HS-5 (cell line): ENCODE results near the gene APLP2.
"Not testable (repeated sequence)": the region's sequence is repeated elsewhere in the genome, so short reads cannot be mapped to it uniquely, and the experiment has no call there.

Source experiments
- DNase-seq: peaks from one replicate; pipeline ENCODE4 v3.0.0-alpha.2; 2012; ENCODE audit warnings: low read depth

Gene APLP2

DNA sequence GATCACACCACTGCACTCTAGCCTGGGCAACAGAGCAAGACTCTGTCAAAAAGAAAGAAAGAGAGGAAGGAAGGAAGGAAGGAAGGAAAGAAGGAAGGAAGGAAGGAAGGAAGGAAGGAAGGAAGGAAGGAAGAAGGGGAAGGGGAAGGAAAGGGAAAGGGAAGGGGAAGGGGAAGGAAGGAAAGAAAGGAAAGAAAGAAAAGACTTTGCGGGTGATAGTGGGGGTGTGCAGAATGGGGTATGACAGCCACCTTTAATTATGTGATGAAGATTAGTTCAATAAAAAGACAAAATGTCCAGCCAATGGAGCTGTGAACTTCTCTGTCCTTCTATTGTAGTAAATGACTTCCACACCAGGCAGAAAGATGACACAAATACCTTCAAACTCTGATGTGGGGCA is 8.7 kb upstream of the APLP2 start:
- no peak for DNase-seq

DNA sequence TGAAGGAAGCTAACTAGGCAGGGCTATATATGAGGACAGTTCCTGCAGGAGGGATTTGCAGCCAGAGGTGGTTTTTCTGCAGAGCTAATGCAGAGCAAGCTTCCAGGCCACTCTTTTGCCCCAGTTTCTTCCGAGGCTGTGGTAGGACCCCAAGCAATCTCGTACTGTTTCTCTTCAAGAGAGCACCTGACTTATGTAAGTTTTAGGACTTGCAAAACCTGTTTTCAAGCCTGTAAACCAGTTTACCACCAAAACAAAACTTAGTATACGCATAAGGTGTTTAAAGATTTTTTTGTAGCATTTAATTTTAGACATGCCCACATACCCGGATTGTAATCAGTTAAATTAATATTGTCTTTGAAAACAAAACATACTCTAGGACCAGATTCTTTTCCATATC is 7.7 kb upstream of the APLP2 start:
- DNase-seq = no peak

DNA sequence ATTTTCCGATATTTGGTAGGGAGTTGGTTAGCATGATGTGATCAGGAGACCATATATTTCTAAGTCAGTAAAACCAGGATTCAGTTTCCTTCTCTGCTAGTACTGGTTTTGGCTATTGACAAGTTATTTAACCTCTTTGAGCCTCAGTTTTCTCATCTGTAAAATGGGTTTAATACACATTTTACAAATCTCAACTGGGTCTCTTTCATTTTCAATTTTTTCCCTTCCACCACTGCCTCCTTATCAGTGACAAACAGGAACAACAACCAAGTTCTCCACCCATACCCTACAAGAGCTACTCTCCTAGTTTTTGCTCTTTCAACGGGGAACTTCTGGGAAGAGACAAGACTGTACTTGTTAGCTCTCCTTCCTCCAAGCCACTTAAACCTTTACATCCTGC is 6.2 kb upstream of the APLP2 start:
- DNase-seq = no peak

DNA sequence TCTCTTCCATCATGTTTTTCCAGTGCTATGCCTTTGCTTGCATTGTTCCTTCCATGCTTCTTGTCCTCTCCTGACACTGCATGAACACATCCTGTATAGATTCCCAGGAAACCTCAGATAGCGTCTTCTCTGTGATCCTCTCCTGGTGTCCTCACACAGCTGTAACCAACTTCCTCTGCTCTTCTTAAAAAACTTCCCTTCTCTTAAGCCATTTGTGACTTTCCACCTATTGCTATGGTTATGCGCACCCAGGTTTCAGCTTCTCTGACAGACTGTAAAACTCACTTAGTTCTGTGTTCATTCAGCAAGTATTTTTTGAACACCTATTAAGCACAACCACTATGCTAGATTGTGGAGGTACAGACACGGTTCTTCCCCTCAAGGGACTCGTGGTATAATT is 5.1 kb upstream of the APLP2 start:
- no peak for DNase-seq

DNA sequence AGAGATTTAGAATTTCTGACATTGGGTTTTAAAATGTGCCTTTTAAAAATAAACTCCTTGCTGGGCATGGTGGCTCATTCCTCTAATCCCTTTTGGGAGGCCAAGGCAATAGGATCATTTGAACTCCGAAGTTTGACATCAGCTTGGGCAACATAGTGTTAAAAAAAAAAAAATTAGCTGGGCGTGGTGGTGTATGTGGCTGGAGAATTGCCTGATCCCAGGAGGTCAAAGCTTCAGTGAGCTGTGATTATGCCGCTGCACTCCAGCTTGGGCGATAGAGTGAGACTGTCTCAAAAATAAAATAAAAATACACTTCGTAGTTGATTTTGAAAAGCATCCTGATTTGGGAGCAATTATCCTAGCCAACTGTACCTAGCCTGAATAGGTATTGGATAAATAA is 3.4 kb upstream of the APLP2 start:
- DNase-seq = no peak

DNA sequence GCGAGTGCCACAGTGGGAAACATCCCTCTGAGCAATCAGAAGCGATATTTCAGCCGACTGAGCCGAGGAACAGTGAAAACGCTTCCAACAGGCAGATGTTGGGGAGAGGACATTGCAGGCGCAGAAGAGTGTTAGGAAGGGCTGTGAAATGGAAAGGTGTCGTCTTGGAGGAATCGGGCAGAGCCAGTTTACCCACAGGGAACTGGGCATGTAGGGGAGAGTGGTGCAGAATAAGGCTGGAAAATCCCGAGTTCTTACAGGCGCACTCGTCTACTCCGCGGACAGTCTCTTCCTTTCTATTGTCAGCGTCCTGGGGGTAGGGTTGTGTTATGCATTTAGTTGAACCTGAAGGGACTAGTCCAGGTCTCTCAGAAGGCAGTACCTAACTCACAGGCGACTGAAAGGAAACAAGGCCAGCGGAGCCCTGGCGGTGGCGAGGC is 1.1 kb upstream of the APLP2 start:
- no peak for DNase-seq

DNA sequence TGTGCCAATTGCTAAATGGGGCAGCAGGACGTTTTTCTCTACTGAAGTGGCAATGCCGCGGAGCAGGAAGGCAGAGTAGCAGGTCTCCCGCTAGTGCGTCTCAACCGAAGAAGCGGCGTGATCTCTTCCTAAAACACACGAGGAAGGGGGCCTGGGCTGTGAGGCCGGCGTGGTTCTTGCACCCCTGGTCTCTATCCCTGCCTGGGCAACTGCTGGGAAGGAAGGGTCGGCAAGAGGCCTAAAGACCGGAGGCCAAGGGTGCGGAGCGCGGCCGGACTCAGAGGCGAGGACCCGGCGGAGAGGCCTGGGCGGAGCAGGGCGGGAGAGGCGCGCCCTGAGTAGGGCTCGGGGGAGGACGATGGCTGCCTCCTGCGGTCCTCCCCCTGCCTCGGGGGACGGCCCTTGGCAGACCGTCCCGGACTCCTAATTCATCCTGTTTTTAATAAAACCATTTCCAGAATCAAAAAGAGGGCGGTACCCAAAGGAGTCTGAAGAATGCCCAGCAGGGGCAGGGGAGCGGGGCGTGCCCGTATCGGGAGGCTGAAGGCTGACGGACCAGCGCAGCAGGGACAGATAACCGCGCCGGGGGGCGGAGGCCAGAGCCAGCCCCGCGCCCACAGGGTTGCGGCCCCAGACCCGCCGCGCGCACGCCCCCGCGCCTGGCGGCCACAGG is 572 bp upstream of the APLP2 start:
- DNase-seq = no peak

DNA sequence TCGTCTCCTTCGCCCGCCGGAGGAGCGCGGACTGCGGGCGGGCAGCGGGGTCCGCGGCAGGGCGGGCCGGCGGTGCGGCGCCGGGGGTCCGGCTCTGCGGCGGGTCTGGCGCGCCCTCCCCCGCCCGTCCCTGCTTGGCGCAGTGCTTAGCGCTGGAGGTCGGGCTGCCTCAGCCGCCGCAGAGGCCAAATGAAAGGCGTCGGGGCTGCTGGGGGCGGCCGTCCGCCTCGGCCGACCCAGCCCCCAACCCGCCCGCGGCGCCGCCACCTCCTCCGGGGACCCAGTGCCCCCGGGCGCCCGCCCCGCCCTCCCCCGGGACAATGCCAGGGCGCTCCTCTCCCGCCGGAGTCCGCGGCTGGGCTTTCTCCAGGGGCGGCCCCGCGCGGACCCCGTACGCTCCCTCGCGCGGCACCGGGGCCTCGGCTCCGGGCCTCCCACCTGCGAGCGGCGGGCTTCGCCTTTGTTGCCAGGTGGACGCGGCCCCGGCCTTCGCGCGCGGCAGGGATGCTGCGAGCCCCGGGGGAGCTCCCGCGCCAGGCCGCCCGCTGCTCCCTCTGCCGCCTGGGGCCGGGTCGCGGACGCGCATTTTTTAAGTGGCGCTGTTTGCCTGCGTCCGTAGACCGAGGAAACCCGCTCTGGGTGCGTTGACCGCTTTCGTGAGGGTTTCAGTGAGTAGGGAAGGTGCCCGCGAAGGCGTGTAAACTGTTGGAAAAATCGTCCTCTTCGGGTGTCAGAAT is 583 bp downstream of the APLP2 start:
- no peak for DNase-seq

DNA sequence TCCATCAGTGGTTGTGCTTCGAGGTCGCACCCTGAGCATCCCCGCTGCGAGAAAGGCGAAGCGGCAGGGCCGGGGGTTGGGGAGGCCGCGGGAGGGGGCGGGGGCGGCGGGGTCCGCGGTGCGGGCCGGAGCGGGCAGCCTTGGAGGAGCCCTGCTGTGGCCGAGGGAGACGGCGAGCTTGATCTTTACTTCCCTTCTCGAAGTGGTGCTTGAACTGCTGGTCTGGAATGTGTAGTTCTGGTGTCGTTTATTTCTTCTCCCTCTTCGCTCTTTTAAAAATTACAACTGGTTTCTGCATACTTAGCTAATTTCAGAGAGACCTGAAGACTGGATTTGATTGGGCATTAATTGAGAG is 1.1 kb downstream of the APLP2 start:
- no peak for DNase-seq

DNA sequence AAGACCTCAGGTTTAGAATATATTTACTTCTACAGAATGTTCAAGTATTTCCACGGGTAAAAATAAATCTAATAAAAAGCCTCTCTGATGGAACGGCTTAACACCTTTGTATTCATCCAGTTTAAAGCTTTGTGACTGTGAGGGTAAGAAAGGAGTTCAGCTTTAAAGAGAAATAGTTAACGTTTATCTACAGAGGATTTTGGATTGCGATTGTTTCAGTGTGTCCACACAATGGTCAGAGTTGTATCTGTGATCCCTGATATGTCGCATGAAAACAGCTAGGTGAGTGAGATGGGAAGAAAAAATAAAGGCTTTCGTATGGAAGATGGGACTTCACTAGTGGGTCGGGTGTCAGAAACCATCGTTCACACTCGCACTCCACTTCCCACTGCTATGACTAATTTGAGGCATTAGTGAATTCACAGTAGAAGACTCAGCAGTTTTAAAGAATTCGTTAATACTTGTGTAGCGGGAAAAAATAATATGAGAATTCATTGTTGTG is 1.6 kb downstream of the APLP2 start:
- no peak for DNase-seq

DNA sequence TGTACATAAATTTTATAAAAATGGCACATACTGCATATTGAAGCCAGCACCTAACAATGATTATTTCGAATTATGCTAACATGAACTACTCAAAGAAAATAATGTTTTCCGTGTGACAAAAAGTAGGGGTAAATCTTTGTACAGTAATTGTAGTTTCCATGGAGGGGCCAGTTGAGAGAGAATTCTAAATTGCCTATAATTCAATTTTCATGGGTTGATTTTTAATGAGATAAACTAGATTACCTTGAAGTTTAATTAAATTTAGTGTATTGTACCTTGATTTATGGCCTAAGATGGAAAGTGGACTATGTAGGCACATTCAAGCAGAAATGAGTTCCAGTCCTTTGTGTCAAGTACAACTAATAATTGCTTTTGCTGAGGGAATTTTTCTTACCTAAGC is 5.0 kb downstream of the APLP2 start:
- DNase-seq = no peak

DNA sequence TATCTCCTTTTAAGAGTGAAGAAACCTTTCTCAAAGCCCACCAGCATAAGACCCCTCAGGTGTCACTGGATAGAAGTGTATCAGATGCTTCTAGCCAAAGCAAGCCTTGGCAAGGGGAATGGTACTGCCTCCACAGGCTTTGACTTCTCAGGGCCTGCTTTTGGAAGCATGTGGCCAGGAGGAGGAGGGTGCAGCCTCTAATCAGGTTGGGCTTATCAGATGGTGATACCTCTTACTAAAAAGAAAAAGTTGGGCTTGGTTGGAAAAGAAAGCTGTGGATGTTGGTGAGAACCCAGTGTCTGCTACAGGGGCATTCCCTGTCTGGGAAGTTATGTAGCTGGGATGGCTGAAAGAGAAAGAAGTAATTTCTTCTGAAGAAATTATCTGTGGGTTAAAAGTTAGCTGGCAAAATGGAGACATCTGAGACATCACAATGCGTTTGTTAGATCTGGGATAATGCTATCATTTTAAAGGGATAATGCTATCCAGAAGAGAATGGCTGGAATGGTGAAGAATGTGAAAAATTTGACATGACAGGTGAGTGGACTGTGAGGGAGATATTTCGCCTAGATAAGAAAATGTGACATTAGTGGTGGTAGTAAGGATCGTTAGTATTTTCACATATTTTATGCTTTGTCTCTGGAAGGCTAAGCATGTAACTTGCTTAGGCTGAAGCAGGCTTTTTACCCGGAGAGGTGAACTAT is 7.2 kb downstream of the APLP2 start:
- no peak for DNase-seq

DNA sequence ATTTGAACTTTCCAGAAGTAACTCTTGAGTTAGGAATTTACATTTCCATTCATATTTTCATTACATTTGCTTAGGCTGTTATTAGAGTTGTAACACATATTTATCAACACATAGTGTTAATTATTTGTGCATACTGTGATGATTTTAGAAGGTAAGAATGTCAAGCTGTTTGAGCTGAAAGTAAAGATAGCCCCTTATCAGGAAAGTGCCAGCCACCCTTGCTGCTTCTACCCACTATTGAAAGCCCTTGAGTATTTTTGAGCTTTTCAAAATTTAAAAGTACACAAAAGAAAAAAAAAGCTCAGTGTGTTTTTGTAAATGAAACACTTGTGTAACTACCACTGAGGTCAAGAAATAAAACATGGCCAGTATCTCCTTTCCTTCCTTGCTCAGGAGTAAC is 8.0 kb downstream of the APLP2 start:
- no peak for DNase-seq

DNA sequence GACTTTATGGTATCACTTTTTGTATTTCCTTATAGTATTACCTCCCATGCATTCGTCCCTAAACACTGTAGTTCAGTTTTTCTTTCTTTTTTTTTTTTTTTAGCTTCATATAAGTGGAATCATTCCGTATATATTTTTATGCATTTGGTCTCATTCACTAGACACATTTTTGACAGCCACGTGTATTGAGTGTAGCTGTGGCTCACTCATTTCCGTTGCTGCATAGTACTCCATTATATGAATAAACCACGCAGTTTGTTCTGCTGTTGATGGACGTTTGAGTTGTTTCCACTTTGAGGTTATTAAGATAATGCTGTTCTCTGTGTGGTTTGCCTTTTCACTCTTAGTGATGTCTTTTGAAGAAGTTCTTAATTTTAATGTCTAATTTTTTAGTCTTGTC is 8.4 kb downstream of the APLP2 start:
- no peak for DNase-seq

DNA sequence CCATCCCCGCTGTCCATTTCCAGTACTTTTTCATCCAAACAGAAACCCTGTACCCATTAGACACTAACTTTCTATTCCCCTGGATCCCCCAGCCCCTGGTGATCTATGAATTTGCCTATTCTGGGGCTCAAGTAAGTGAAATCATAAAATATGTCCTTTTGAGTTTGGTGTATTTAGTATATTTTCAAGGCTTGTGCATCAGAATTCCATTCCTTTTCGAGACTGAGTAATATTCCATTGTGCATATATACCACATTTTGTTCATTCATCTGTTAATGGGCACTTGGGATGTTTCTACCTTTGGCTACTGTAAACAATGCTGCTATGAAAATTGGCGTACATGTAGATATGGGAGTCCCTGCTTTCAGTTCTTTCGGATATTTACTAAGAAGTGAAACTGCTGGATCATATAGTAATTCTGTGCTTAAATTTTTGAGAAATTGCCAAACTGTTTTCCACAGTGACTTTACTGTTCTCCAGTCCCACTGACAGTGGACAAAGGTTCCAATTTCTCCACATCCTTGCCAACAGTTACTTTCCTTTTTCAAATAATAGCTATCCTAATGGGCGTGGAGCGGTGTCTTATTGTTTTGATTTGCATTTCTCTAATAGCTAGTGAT is 16.1 kb downstream of the APLP2 start:
- no peak for DNase-seq

DNA sequence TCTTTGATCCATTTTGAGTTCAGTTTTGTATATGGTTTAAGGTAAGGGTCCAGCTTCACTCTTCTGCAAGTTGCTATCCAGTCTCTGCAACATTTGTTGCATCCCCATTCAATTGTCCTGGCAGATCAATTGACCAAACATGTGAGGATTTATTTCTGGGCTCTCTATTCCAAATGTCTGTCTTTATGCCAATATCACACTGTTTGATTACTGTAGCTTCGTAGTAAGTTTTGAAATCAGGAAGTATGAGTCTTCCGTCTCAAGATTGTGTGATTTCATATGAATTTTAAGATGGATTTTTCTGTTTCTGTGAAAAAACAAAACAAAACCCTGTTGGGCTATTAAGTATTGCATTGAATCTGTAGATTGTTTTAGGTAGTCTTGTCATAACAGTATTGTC is 17.0 kb downstream of the APLP2 start:
- DNase-seq = no peak

DNA sequence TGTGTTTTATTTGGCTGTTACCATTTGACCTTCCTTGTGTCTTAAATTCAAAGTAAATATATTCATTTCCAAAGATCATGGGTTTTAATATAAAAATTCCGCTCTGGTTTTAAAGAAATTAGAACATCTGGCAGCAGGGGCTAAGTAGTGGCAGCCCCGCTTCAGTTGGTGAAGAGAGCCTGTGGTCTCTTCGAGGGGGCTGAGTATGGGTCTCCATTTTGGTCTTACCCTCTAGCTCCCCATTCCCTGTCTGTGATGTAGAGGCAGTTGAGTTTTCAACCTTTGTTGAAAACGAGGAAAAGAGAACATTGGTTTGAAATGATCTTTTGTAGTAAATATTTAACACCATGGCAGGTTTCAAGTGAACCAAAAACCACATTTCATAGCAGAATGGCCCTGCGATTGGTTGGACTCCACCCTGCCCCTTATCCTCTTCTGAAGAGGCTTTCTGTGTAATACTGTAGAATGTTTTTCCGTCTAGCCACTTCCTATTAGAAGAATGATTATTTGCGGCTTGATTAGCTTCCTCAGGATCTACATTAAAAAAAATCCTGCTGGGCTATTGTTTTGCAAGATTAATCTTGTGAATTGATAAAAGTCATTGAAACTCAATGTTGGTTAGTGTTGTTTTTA is 17.7 kb downstream of the APLP2 start:
- DNase-seq = no peak

DNA sequence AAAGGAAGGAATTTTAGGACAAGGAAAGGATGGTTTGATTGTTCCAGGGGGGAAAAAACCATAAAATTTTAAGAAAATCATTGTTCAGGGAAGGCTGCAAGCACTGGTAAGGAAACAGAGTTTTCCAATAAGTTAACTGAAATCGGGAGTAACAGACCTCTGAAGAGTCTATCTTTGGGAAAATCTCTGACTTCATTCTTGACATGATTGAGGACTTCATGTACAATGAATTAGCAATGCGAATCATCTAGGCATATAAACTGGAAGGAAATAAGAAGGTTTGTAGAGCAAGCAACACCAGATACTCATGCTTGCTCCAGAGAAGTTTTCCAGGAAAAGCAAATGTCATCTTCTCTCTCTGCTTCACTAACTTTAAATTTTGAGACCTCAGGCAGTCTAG is 18.5 kb downstream of the APLP2 start:
- no peak for DNase-seq

DNA sequence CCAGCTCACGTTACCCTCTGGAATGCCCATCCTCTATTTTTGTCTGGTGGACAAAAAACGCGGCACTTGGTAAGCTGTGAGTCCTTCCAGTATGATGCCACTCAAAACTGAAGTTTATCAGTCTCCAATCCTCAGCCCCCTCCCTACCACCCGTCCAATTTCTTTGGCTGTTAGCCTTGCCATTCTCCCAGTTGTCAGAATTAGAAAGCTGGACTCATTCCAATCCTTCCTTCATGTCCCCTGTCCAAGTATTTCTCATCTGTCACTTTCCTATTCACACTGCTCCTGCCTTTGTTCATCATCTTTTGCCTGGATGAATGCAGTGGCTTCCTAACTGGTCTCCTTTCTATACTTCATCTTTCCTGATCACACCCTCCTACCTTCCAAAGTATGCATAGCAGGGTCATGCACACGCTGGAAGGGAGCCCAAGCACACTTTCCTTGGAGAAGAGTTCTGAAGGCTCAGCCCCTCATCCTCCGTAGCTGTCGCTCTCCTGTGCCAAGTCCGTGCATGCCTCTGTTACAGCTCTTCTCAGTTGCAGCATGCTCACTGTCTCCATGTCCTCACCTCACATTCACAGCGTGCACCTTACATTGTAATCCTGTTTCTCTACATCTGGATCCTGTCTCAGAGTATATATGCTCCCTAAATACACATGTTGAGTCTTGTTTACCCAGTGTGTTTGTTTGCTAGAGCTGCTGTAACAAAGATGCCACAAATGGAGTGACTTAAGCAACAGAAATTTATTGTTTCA is 19.4 kb downstream of the APLP2 start:
- DNase-seq = no peak

DNA sequence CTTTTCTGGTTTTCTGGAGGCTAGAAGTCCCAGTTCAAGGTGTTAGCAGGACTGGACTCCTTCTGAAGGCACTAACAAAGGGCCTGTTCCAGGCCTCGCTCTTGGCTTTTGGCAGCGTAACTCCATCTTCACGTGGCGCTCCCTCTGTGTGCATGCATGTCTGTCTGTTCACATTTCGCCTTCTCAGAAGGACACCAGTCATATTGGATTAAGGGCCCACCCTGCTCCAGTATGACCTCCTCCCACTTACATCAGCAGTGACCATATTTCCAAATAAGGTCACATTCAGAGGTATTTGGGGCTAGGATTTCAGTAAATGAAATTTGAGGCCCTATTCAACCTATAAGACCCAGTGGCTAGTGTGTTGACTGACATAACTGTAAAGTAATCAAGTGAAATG is 20.0 kb downstream of the APLP2 start:
- no peak for DNase-seq

DNA sequence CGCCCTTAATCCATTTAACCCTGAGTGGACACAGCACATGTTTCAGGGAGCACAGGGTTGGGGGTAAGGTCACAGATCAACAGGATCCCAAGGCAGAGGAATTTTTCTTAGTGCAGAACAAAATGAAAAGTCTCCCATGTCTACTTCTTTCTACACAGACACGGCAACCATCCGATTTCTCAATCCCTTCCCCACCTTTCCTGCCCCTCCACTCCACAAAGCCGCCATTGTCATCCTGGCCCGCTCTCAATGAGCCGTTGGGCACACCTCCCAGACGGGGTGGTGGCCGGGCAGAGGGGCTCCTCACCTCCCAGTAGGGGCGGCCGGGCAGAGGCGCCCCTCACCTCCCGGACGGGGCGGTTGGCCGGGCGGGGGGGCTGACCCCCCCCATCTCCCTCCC is 20.8 kb downstream of the APLP2 start:
- DNase-seq = not testable (repeated sequence)

DNA sequence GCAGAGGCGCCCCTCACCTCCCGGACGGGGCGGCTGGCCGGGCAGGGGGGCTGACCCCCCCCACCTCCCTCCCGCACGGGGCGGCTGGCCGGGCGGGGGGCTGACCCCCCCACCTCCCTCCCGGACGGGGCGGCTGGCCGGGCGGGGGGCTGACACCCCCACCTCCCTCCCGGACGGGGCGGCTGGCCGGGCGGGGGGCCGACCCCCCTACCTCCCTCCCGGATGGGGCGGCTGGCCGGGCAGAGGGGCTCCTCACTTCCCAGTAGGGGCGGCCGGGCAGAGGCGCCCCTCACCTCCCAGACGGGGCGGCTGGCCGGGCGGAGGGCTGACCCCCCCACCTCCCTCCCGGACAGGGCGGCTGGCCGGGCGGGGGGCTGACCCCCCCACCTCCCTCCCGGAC is 21.5 kb downstream of the APLP2 start:
- not testable (repeated sequence) for DNase-seq
